CD1c-positive myeloid dendritic cell (primary cell): ENCODE data around the gene MOGAT3.
A peak's percentile ranks its signal among the peaks of the same experiment; 100 is the strongest.

Experiments used
- DNase-seq: peaks from one replicate; pipeline ENCODE4 v3.0.0-alpha.2; 2016; ENCODE audit errors: extremely low spot score

The MOGAT3 gene

GRCh38 chr7:101233907-101234547 lies 33.2 kb upstream of the MOGAT3 start:
- DNase-seq, result no peak

GRCh38 chr7:101232141-101232850 lies 31.5 kb upstream of the MOGAT3 start:
- no peak for DNase-seq

GRCh38 chr7:101231644-101232043 lies 30.8 kb upstream of the MOGAT3 start:
- no peak for DNase-seq

GRCh38 chr7:101226721-101227120 lies 25.9 kb upstream of the MOGAT3 start:
- no peak for DNase-seq

- no peak for DNase-seq
Measured at GRCh38 chr7:101225650-101226049, 24.8 kb upstream of the MOGAT3 start.

- no peak for DNase-seq
Measured at GRCh38 chr7:101223528-101223927, 22.7 kb upstream of the MOGAT3 start.

GRCh38 chr7:101222275-101222830 lies 21.5 kb upstream of the MOGAT3 start:
- DNase-seq, result no peak

GRCh38 chr7:101220295-101220694 lies 19.5 kb upstream of the MOGAT3 start:
- DNase-seq, result no peak

GRCh38 chr7:101218236-101219125 lies 17.6 kb upstream of the MOGAT3 start:
- no peak for DNase-seq

GRCh38 chr7:101217388-101218235 lies 16.8 kb upstream of the MOGAT3 start, which contains the start of the genes PLOD3 and ZNHIT1:
PLOD3 (minus strand) TSS chr7:101217581; CDS start chr7:101217274, 307 bp downstream.
ZNHIT1 (plus strand) TSS chr7:101218165; CDS start chr7:101218196, 31 bp downstream.
- peak; percentile 100 for DNase-seq

GRCh38 chr7:101216860-101217387 lies 16.1 kb upstream of the MOGAT3 start:
- no peak for DNase-seq

- DNase-seq, result peak; percentile 46
Measured at GRCh38 chr7:101216001-101216859, 15.4 kb upstream of the MOGAT3 start.

GRCh38 chr7:101212014-101212413 lies 11.2 kb upstream of the MOGAT3 start:
- no peak for DNase-seq

- no peak for DNase-seq
Measured at GRCh38 chr7:101211501-101211900, 10.7 kb upstream of the MOGAT3 start.

- DNase-seq, result no peak
Measured at GRCh38 chr7:101210143-101210542, 9.3 kb upstream of the MOGAT3 start.

- no peak for DNase-seq
Measured at GRCh38 chr7:101208794-101209193, 8.0 kb upstream of the MOGAT3 start.

- no peak for DNase-seq
Measured at GRCh38 chr7:101207459-101207858, 6.6 kb upstream of the MOGAT3 start.

- no peak for DNase-seq
Measured at GRCh38 chr7:101206665-101207042, 5.8 kb upstream of the MOGAT3 start.

- DNase-seq, result no peak
Measured at GRCh38 chr7:101205901-101206664, 5.2 kb upstream of the MOGAT3 start.
